ENCODE data around the gene PTGER1. TPM values are rescaled to one million over a fixed set of nuclear protein-coding genes. Genes with fewer than 3 reads are reported as not detected.

PTGER1 gene
- total RNA-seq, 1 donor from 2014 or later = not detected

GRCh38 chr19:14427461-14427860 lies 47.7 kb downstream of the PTGER1 start:
- Histone ChIP-seq H3K4me3 (no peak overlapping the region), H3K27ac (no peak overlapping the region), H3K4me1 (peaks cover 7% of the 10 kb centered on the region), H3K9me3 (no peaks in the 10 kb centered on the region), H3K27me3 (no peaks in the 10 kb centered on the region), H3K36me3 (no peaks in the 10 kb centered on the region)
- TF ChIP-seq POLR2AphosphoS5 (IDR thresholded peaks at IDR 0.05; ENCODE audit: insufficient read depth in 1 of 2, low read depth in 1 of 2) = no peak
- DNase-seq (ENCODE audit: extremely low spot score in 2 of 2) = no peak
- intact Hi-C loops (cut with DNase I) = no loop called here

GRCh38 chr19:14425696-14426138 lies 49.4 kb downstream of the PTGER1 start:
- intact Hi-C loops (cut with DNase I) = no loop called here
- DNase-seq (ENCODE audit: extremely low spot score in 2 of 2) = no peak
- TF ChIP-seq POLR2A (IDR thresholded peaks at IDR 0.05) = no peak
- TF ChIP-seq CTCF (IDR thresholded peaks at IDR 0.05) = no peak
- TF ChIP-seq POLR2AphosphoS5 (IDR thresholded peaks at IDR 0.05; ENCODE audit: insufficient read depth in 1 of 2, low read depth in 1 of 2) = no peak
- Histone ChIP-seq H3K4me1 (no peaks in the 10 kb centered on the region), H3K9me3 (no peaks in the 10 kb centered on the region), H3K4me3 (no peak overlapping the region), H3K27ac (no peak overlapping the region), H3K27me3 (no peaks in the 10 kb centered on the region), H3K36me3 (no peaks in the 10 kb centered on the region)

Small RNA genes within 50 kb of the gene (small RNA-seq; reads per million reads assigned to genes)
- gene SNRPGP15 = not detected

Other genes starting within 250 kb of the PTGER1 start
- gene ADGRE5, start 93.9 kb downstream of the PTGER1 start, total RNA-seq = 43.5 TPM
- gene DDX39A, start 56.0 kb downstream of the PTGER1 start, total RNA-seq = 81.8 TPM
- 72.7 TPM for gene PKN1, start 42.0 kb downstream of the PTGER1 start, total RNA-seq
- gene GIPC1, start 20.8 kb upstream of the PTGER1 start, total RNA-seq = 81.0 TPM
- 164 TPM for gene DNAJB1, start 43.0 kb upstream of the PTGER1 start, total RNA-seq
- gene TECR, start 54.2 kb upstream of the PTGER1 start, total RNA-seq = 110 TPM
- 375 TPM for gene NDUFB7, start 96.7 kb upstream of the PTGER1 start, total RNA-seq
- not detected for gene CLEC17A, start 107.7 kb upstream of the PTGER1 start, total RNA-seq
- not detected for gene ADGRE3, start 199.5 kb upstream of the PTGER1 start, total RNA-seq
- gene ZNF333, start 214.7 kb upstream of the PTGER1 start, total RNA-seq = 19.9 TPM

Data from vagina (tissue), 2 donors.